COLO829 (cell line): ENCODE results near the gene SH3GL1.

Experiments used
- DNase-seq: peaks from one replicate; pipeline ENCODE4 v3.0.0; 2012; ENCODE audit warnings: low spot score

Gene SH3GL1

DNA sequence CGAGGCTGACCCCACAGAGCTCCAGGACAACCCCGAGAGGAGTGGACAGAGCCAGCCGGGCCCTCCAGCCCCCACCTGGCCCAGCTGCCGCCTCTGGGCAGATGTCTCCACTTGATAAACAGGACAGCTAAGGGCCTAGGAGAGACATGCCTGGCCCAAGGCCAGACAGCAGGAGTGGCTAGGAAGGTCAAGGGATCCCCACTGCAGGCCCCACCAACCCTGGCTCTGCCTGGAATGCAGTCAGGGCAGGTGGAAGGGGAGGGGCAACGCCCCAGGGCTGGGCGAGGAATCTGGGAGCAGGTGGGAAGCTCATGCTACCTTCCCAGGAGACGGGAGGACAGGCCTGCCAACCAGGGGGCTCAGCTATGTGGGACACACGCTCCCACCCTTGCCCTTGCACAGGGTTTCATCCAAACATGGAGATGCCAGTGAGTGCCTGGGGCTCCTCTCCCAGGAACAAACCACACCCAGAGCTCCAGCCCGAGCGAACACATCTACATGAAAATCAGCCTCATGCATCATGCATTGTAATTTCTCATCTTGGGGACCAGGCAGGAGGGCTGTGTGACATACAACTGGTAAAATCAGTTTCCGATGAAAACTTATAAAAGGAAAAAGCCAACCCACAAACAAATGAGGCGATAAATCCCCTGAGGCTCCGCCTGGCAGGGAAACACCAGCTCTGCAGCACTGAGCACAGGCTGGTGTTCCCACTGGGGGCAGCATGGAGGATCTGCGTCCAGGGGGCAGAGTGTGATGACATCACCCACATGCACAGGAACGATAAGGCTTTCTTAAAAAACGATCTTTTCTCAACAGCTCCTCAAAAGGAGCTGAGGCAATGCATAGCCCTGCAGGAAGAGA is 25.0 kb downstream of the SH3GL1 start:
- DNase-seq = no peak

DNA sequence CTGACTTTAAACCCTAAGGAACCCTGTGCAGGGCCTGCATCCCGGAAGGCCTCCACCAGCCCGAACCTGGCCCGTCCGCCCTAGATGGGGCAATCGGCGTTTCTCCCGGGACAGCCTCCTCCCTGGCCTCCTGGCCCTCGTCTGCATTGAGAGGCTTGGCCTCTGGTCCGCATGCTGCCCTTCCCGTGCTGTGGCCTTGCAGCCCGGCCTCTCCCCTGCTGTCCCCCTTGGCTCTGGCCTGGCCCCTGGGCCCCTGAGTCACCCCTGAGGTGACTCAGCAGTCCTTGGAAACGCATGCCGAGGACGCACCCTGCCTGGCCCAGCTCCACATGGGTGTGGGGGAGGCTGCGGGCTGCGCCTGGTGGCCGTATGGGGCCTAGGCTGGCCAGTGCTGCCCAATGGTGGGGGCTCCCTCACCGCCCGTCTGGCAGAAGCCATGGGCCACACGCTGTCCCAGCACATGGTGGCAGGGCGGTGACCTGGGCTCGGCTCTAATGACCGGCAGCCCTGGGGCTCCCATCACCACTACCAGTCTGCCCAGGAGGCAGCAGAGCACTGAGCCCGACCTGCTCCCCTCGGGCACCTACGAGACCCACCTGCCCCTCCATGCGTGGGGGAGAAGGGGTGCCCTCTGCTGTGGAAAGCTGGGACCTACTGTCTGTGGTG is 25.7 kb downstream of the SH3GL1 start:
- DNase-seq = no peak

DNA sequence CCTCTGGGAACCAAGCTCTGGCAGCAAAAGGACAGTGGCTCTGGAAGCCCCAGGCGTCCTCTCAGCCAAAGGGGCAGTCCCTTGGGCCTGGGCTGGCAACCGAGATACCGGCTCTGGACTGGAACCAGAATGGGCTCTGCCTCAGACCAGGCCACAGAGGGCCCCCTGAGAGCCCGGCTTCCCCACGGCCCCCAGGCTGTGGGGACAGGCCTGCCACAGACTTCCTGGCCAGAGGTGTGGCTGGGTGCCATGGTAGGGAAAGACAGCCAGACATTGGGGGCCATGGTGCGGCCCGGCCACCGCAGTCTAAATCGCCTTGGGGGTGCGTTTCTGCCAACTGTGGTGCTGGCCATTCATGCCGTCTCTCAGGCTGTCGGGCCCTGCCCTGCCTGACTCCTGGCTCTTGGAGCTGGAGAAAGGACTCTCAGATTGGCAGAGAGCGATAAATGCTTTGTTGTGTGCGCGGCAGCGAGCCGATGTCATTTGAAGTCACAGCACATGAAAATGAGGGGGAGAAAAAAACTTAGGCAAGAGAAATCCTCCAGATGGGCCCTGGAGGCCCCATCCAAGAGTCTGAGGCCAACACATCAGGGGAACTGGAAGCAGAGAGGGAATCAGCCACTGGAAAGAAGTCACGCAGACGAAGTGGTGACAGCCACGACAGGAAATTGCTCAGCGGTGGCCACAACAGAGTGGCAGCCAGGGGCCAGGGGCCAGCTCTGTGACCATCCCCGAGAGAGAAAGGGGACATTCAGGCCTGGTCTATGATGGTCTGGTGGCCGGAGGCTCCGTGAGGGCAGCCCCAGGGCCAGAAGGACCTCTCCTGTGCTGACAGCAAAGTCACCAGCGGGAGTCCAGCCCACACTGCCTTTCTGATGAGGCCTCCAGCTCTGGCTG is 26.5 kb downstream of the SH3GL1 start:
- DNase-seq = no peak

DNA sequence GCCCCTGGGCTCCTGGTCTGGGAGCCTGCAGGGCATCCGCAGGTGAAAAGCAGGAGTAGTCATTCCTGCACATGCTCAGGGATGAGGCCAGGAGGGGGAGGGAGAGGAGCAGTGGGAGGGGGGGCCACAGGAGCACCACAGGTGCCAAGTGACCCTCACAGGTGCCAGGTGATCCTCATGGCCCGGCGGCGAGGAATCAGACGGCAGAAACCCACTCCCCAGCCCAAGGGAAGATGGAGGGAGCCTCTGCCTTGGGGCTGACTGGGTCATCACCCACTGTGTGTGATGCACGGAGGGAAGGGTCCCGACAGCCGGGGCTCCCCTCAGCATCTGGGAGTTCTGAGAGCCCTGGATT is 27.4 kb downstream of the SH3GL1 start:
- DNase-seq = no peak

DNA sequence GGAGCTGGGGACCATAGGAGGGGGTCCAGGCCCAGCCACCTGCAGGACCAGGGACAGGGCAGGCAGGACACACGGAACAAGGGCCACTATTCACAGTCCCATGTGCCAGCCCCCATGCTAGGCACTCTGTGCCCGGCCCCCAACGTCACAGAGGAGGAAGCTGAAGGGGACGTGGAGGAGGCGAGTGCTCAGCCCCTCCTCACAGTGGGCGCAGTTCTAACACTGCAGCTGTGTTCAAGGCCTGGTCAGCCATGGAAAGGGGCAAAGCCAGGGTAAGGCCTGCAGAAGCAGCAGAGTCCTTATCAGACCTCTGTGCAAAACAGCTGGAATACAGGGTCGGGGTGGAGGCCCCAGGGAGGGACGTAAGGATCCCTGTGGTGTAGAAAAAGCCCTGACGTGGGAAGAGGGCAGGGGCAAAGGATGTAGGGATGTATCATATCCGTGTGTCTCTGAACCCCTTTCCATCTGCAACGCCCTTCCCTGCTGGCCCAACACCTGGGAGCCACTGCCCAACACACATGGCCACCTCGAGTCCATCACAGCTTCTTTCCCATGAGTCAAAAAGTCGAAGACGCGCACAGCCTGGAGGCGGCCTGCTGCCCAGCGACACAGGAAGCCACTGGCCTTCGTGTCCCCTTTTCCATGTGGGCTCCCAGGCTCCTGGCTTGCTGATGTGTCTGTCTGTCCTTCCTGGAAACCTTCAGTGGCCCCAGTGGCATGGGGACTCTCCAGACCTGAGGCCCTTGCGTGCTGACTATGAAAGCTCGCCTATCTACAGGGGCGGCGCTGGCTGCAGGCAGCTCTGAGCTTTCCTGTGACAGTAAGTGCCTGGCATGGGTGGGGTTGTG is 28.0 kb downstream of the SH3GL1 start:
- no peak for DNase-seq

DNA sequence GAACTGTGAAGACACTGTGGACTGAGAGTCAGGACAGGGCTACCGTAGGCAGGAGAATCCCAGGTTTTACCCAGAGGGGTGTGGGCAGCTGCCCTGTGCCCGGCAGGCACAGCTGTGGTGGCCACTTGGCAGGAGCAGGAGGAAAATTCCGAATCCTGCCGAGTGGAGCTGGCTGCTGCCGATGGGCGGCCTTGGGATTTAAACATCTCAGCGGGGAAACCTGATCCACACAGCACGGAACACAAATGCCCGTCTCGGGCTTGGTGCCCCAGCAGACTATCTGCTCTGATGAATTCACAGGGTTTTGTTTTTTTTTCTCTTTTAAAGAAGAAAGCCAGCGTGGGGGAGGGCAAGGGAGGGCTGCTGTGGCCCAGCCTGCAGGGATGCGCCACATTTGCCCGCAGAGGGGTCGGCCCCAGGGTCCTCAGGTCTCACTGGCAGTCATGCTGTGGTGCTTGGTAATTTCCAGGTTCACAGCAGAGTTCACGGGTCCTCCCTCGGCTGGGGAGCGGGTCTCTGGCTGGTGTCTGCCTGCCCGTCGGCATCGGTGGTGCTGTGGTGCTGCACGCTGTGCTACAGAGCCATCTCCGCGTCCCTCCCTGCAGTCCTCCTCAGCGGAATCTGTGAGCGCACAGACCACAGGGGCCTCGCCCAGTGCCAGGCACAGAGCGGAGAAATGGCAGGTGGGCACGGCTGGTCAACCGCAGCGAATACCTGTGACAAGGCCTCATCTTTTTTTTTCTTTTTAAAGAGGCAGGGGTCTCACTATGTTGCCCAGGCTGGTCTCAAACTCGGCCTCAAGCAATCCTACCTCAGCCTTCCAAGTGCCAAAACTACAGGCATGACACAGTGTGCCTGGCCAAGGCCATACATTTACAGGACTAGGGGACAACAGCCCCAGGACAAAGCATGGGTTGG is 28.8 kb downstream of the SH3GL1 start:
- no peak for DNase-seq

DNA sequence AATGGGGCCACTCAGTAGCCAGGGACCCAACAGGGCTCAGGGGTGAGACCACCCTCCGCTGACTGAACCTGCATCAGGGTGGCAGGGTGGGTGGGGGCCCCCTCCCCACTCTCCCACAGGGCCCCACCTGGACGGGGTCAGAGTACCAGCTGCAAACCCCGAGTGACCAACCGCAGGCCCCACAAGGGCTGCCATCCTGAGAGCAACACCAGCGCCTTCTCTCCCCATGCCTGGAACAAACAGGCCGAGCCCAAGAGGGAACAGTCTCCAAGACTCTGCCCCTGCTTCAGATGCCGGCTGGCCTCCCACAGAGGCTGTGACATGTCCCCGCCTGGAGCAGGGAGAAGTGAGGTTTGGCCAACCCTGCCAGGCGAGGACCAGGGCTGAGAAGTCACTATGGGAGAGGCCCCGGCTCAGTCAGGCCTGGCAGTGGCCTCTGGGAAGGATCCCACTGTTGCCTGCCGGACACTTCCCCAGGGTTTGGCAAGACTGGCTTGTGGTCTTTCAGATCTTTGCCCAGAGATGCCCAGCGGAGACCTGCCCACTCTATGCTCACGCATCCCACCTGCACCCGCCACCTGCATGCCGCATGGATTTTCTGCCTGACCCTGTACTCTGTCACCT is 29.8 kb downstream of the SH3GL1 start:
- DNase-seq = no peak

DNA sequence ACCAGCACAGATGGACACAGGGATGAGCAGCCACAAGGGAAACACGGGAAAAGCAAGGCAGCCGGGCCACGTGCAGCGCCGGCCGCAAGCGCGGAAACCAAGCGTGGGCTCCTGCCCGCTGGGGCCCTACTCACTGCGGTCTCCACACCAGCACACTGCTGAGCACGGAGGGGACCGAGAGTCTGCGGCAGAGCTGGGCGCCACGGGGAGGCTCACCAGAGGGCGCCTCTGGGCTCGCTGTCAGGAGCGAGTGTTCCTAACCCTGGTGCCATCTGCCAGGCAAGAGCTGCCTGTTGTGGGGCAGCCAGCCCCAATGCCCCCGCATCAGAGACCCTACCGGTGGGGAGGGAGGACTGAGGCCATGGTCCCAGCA is 30.5 kb downstream of the SH3GL1 start:
- DNase-seq = no peak

DNA sequence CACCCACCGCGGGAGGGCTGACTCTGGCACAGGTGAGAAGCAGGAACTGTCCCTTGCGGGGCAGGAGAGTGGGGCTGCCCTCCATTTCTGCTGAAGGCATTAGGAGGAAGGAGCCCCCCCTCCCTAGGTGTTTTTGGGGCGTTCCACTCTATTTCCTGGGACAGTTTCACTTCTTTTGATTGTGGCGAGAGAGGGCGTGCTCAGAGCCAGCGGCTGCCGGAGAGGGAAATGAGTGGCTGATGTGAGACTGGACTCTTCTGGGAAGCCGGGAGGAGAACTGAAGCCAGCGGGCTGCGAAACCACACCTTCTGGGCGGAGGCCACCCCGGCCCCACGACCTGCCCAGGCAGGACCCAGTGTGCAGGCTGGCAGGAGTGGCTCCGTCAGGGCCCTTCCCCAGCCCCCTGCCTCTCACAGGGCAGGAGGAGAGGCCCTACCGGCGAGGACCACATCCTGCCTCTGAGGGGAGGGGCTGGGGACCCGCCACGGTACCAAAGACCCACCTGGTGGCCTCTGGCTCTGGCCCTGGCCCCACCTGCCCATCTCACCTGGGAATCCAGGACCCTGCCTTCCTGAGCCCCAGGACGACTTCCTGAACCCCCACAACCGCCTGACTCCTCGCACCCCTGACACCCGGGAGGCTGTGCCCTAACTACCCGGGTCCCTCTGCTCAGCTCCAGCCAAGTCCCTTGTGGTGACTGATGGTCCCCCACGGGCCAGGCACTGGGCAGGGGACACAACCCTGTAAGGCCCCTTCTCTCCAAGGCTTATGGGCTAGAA is 31.0 kb downstream of the SH3GL1 start:
- DNase-seq = no peak

DNA sequence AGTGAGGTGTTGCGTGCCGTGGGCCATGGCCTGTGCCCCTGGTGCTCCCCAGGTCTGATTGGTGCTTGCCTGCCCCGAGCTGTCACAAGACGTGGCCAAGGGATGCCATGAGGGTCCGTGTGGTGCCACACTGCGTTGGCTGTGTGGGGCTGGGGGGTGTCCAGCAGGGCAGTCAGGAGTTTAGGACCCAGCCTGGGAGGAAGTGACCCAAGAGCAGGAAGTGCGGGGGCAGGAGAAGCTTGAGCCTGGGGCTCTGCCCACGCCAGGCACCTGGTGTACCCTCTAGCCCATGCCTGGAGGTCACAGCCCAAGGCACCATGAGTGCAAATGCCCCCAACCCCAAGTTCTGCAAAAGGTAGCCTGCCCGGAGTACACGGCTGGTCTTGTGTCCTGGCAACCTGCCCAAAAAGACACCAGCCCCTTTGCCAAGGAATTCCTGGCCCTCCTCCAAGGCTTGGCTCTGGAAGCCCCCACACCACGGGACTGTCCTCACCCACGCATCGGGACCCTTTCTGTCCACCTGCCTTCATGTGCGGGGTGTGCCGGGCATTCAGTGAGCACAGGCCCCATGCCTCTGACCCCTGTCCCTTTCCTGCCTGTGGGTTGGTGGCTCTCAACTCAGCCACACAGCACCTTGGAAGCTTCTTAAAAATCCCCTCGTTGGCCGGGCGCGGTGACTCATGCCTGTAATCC is 32.1 kb downstream of the SH3GL1 start:
- no peak for DNase-seq

DNA sequence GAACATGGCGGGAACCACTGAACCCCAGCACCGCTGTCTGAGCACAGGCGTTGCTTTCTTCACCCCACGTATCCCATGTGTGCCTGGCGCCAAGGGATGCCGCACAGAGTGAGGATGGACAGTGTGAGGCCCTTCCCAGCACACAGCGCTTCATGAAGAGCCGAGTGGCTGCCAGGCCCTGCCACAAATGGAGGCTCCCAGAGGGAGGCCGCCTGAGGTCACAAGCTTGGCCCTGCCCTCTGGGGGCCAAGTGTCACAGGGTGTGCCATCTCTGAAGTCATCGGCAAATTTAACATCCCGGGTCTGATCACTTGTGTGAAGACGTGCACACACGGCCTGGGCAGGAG is 32.6 kb downstream of the SH3GL1 start:
- DNase-seq = no peak

DNA sequence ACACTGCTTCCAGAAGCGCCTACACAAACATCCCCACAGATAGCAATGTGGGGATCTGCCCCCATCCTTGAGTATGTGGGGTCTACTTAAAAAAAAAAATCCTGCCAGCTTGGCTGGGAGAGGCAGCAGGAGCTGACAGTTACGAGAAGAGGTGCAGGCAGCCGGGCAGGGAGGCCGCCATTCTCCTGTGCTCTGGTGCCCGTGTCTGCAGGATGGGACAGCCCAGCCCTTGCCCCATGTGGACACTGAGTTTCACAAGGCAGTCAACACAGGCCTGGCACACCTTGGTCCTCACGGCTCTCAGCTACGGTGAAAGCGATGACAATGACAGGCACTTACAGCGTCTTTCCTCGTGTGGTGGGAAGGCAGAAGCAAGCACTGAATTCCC is 33.0 kb downstream of the SH3GL1 start:
- no peak for DNase-seq

DNA sequence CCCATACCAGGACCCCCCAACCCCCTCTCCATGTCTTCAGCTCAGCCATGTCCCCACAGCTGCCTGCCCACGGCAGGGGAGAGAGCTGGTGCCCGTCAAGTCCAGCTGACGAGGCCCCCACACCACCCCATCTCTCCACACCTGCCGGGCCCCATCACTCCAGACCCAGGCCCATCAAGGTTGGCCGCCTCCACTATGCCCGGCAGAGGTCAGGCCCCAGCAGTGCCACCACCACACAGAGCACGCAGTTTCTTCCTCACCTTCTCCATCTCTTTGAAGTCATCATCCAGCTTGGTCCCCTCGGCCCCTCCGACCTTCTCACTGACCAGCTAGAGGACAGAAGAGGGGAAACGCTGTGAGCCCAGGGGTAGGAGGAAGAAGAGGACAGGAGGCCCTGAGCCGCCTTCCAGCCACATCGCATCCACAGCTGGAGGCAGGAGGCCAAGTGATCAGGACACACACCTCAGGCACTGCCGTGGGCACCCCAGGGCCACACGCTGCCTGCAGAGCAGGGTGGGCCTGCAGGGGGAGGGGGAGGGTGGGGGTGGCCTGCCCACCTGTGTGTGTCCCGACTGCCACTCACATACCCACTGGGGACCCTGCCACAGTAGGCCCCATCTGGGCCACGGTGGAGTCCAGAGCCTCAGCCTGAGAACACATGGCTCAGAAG is 33.5 kb downstream of the SH3GL1 start:
- no peak for DNase-seq

DNA sequence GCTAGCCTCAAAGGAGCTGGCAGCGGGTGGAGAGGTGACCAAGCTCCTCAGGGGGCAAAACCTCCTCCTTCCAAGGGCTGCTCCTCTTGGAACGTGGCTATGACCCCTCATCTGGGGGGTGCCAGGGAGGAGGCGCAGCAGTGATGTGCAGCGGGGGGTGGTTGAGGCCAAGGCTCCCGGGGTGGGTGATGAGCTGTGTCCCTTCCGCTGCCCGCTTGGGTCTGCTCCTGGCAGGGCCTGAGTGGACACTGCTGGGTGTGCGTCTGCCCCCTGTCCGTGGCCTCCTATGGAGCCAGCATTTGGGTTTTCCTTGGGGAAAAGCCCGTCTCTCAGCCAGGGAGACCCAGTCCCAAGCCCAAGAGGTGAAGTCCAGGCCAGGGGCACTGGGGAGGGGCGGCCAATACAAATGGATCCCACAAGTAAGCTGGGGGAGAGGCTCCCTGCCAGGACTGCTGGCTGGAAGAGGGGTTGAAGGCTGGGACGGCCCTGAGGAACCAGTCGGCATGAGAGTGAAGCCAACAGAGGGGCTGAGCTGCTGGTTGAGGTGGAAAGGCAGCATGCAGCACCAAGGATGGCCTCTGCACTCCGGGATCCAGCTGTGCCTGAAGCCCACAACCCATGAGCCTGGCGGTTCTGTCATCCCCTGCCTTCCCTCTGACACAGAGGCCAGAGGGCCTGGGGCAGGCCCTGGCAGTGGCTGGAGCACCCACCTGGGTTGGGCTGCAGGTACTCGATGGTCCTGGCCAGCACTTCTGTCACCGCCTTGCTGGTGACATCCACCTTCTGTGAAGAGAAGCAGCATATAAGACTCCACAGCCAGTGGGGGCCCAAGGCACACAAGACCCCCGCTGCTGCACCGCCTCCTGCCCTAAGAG is 34.3 kb downstream of the SH3GL1 start:
- no peak for DNase-seq

DNA sequence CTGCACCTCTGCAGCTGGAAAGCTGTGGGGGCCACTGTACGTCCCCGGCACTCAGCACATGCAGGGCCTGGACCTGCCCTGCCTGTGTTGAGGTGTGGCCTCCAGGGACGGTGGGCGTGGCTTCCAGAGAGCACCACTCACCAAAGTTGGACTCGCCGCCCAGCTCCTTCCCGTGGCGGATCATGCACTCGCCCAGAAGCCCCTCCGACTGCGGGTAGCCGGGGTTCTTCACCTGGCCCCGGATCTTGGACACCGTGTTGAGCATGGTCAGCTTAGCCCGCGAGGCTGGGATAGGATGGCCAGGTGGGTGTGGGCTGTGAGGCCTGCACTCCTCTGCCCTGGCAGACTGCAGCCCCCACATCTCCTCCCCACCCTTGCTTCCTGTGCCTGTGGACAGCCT is 35.0 kb downstream of the SH3GL1 start:
- no peak for DNase-seq

DNA sequence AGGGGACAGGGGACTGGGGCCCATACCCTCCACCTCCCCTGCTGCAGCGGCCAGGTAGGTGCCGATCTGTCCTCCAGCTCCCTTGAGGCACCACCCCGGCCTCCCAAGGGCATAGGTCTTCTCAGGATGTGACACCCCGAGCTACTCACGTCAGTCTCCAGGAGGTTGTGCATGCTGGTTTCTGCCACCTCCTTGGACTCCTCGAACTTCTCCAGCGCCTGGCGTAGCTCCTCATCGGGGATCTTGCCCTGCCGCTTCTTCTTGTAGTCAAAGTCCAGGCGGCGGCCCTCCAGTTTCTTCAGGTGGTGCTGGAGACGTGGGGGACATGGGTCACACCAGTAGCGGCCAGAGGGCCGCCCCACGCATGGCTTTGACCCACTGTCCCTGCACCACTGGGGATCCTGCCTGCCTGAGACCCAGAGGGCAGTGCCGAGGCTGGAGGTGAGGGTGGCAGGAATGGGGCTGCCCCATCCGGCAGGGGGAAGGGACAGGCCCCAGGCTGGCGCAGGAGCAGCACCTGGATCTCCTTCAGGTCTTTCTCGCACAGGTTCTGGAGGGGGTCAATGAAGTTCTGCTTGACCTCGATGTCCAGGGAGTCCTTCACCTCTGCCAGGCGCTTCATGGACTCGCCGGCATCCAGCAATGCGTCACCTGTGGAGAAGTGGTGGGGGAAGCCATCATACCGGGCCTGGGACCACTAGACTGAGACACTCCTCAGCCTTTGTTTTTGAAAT is 36.6 kb downstream of the SH3GL1 start:
- DNase-seq = no peak
